K562 (cell line): ENCODE measurements around the gene ROPN1L. TPM values are rescaled to one million over a fixed set of nuclear protein-coding genes. Genes with fewer than 3 reads are reported as not detected.

Experiments
- ATF7 ChIP-seq: fragments of 450-650 bp; IDR thresholded peaks from 2 replicates; pipeline ENCODE4 v1.7.1; 2014; ENCODE audit warnings: mild to moderate bottlenecking, moderate library complexity
- BRF1 ChIP-seq: IDR thresholded peaks from 3 replicates; pipeline ENCODE4 v1.6.1; 2011; ENCODE audit warnings: borderline replicate concordance, mild to moderate bottlenecking; ENCODE audit not compliant: insufficient read length; ENCODE audit errors: extremely low read depth
- FOXK1 ChIP-seq: sonication (generic); formaldehyde crosslinking; IDR thresholded peaks from 2 replicates; pipeline ENCODE4 v1.8.0; 2022; ENCODE audit warnings: missing genetic modification reagents, mild to moderate bottlenecking, borderline replicate concordance
- FOXP1 ChIP-seq: sonication (generic); formaldehyde crosslinking; IDR thresholded peaks from 2 replicates; pipeline ENCODE4 v1.8.0; 2022; ENCODE audit warnings: mild to moderate bottlenecking, missing genetic modification reagents
- GABPB1 ChIP-seq: sonication (generic); formaldehyde crosslinking; IDR thresholded peaks from 2 replicates; pipeline ENCODE4 v1.8.0; 2022; ENCODE audit warnings: mild to moderate bottlenecking, missing genetic modification reagents
- ILK ChIP-seq: fragments of 450-650 bp; IDR thresholded peaks from 2 replicates; pipeline ENCODE4 v1.6.1; 2016; ENCODE audit warnings: missing genetic modification characterization, low read depth, mild to moderate bottlenecking, missing compliant biosample characterization, moderate library complexity, borderline replicate concordance
- NFRKB ChIP-seq: fragments of 450-650 bp; IDR thresholded peaks from 2 replicates; pipeline ENCODE4 v1.6.1; 2016; ENCODE audit warnings: low read depth
- NRF1 ChIP-seq, 2 experiments: fragments of 450-650 bp; IDR thresholded peaks in 1 of 2; conservative IDR thresholded peaks in 1 of 2; 2 replicates each; pipeline ENCODE4 v1.6.1; 2014; ENCODE audit warnings: mild to moderate bottlenecking in 2 of 2
- NUFIP1 ChIP-seq: fragments of 450-650 bp; IDR thresholded peaks from 2 replicates; pipeline ENCODE4 v1.6.1; 2018; ENCODE audit not compliant: partially characterized antibody
- RB1 ChIP-seq: fragments of 450-650 bp; IDR thresholded peaks from 2 replicates; pipeline ENCODE4 v1.6.1; 2017; ENCODE audit warnings: low read depth, mild to moderate bottlenecking
- RUNX1 ChIP-seq: sonication (generic); IDR thresholded peaks from 2 replicates; pipeline ENCODE4 v1.6.1; 2016; ENCODE audit warnings: antibody characterized with exemption, low read depth
- SETDB1 ChIP-seq: IDR thresholded peaks from one replicate; pipeline ENCODE4 v1.6.1; 2012; ENCODE audit warnings: low read length, control low read depth, inconsistent platforms
- SMAD1 ChIP-seq: fragments of 150-350 bp; IDR thresholded peaks from 2 replicates; pipeline ENCODE4 v1.6.1; 2014; ENCODE audit warnings: low read length, low read depth; ENCODE audit not compliant: partially characterized antibody
- SOX6 ChIP-seq: fragments of 450-650 bp; IDR thresholded peaks from 2 replicates; pipeline ENCODE4 v1.6.1; 2014; ENCODE audit warnings: mild to moderate bottlenecking
- TEAD1 ChIP-seq, 2 experiments: fragments of 450-650 bp in 1 of 2; sonication (generic) in 1 of 2; formaldehyde crosslinking; IDR thresholded peaks; 2 replicates each; pipeline versions ENCODE4 v1.4.0 to v1.8.0; 2020 to 2022; ENCODE audit warnings: mild to moderate bottlenecking in 2 of 2, missing genetic modification reagents in 1 of 2
- TEAD4 ChIP-seq, 2 experiments: sonication (generic) in 1 of 2; formaldehyde crosslinking in 1 of 2; IDR thresholded peaks; 2 replicates each; pipeline versions ENCODE4 v1.6.1 to v1.8.0; 2012 to 2022; ENCODE audit warnings: borderline replicate concordance in 1 of 2, inconsistent platforms in 1 of 2, low read length in 1 of 2, mild to moderate bottlenecking in 1 of 2, missing genetic modification reagents in 1 of 2
- THRAP3 ChIP-seq: fragments of 450-650 bp; IDR thresholded peaks from 2 replicates; pipeline ENCODE4 v1.6.1; 2016; ENCODE audit warnings: mild to moderate bottlenecking, inconsistent platforms, borderline replicate concordance
- ZNF197 ChIP-seq: fragments of 200-800 bp; sonication (Bioruptor generic); IDR thresholded peaks from 2 replicates; pipeline ENCODE4 v1.6.1; 2016; ENCODE audit warnings: low read depth, missing genetic modification characterization, missing compliant biosample characterization
- ZNF239 ChIP-seq: fragments of 250-450 bp; sonication (Bioruptor Pico); IDR thresholded peaks from 2 replicates; pipeline ENCODE4 v1.4.0; 2020; ENCODE audit warnings: mild to moderate bottlenecking
- ZNF584 ChIP-seq: fragments of 200-800 bp; sonication (Bioruptor generic); IDR thresholded peaks from 2 replicates; pipeline ENCODE4 v1.6.1; 2016; ENCODE audit warnings: low read depth, mild to moderate bottlenecking, missing genetic modification characterization, missing compliant biosample characterization
- ZNF644 ChIP-seq: fragments of 200-800 bp; sonication (Bioruptor generic); IDR thresholded peaks from 2 replicates; pipeline ENCODE4 v1.6.1; 2016; ENCODE audit warnings: low read depth, missing genetic modification characterization, missing compliant biosample characterization
- ZNF764 ChIP-seq: fragments of 250-450 bp; sonication (Bioruptor Pico); IDR thresholded peaks from 2 replicates; pipeline ENCODE4 v1.4.0; 2020; ENCODE audit warnings: low read depth, mild to moderate bottlenecking, moderate library complexity
- polyA plus RNA-seq, 8 experiments: library from polyadenylated mRNA; depleted of rRNA in 4 of 8; stranded (reverse) in 5 of 8; unstranded in 3 of 8; fragments of >200 nt; fragmentation: Nextera tagmentation in 2 of 8; fragmentation: Illumina TruSeq in 1 of 8; extraction: Ambion mirVana in 2 of 8; extraction: Trizol in 1 of 8; gene quantifications; 2 replicates each; pipeline versions ENCODE4 v1.2.1 to v1.2.3, GENCODE V29; 2011 to 2014; ENCODE audit warnings: inconsistent platforms in 1 of 8, missing spikeins in 1 of 8
- total RNA-seq, 7 experiments: library from RNA; depleted of rRNA in 6 of 7; stranded (reverse); fragments of >200 nt in 6 of 7; fragmentation: Illumina TruSeq in 2 of 7; extraction: Trizol in 2 of 7; gene quantifications; 2 replicates each; pipeline versions ENCODE4 v1.2.1 to v1.2.3, GENCODE V29; 2011 to 2021; ENCODE audit warnings: low replicate concordance in 1 of 7
- TF ChIP-seq, protein P1 (sequence below): fragments of 250-450 bp; sonication (Bioruptor Pico); IDR thresholded peaks from 2 replicates; pipeline ENCODE4 v1.4.0; 2020; ENCODE audit warnings: borderline replicate concordance
- TF ChIP-seq, protein P2 (sequence below): sonication (generic); formaldehyde crosslinking; IDR thresholded peaks from 2 replicates; pipeline ENCODE4 v1.8.0; 2022; ENCODE audit warnings: missing genetic modification reagents, mild to moderate bottlenecking, moderate library complexity, borderline replicate concordance
- TF ChIP-seq, protein P3 (sequence below): fragments of 250-450 bp; sonication (Bioruptor Pico); IDR thresholded peaks from 2 replicates; pipeline ENCODE4 v1.8.0; 2021; ENCODE audit warnings: borderline replicate concordance, mild to moderate bottlenecking, moderate library complexity; ENCODE audit not compliant: poor library complexity, severe bottlenecking
- TF ChIP-seq, protein P4 (sequence below): fragments of 250-450 bp; sonication (Bioruptor Pico); IDR thresholded peaks from 2 replicates; pipeline ENCODE4 v1.6.1; 2021; ENCODE audit warnings: mild to moderate bottlenecking

ROPN1L gene
- total and polyA plus RNA-seq, 9 of the 15 experiments (the other 6 are each of a cell fraction or from before 2014, with no cell fraction given): 0.04 to 0.85 (median 0.24) TPM; not detected in 3

DNA sequence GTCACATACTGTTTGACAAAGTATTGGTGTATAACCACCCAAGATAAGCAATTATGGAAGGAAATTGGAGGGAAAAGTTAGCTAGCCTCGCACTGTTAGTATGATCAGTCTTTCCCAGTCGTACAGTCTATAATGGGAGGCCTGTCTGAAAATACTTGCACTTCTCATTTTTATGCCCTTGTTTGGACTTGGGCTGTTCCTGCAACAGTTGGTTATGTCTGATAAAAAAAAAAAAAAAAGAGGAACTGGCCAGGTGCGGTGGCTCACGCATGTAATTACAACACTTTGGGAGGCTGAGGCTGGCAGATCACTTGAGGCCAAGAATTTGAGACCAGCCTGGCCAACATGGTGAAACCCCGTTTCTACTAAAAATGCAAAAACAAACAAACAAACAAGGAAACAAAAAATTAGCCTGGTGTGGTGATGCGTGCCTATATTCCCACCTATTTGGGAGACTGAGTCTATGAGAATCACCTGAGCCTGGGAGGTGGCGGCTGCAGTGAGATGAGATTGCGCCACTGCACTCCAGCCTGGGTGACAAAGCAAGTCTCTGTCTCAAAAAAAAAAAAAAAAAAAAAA lies 63.9 kb downstream of the ROPN1L start (continued):
- TF ChIP-seq ZNF764 (CRISPR knock-in tag) (no peak), ZNF584 (CRISPR knock-in tag) (peak; percentile 56; the same call in 1 of the 2 replicates), BRF1 (no peak), RB1 (peak; percentile 69; the same call in 1 of the 2 replicates), TEAD4 (IDR thresholded peaks at IDR 0.05; ENCODE audit: low read length) (peak; percentile 90), TEAD4 (CRISPR knock-in tag; IDR thresholded peaks at IDR 0.05; ENCODE audit: borderline replicate concordance) (no peak), ZNF644 (tag) (peak; percentile 80; the same call in 1 of the 2 replicates), TEAD1 (CRISPR knock-in tag; IDR thresholded peaks at IDR 0.05) (0 out of 4 replicates have a peak, but pooled peaks have one; percentile 7 to 43), FOXP1 (0 out of 2 replicates have a peak, but pooled peaks have one; percentile 19), SOX6 (peak; percentile 82), ATF7 (peak; percentile 80), THRAP3 (no peak), NRF1 (conservative IDR thresholded peaks at IDR 0.05 in 1 of 2, IDR thresholded peaks at IDR 0.05 in 1 of 2) (peak; percentile 62 to 73), ILK (tag) (no peak), FOXK1 (CRISPR knock-in tag) (0 out of 2 replicates have a peak, but pooled peaks have one; percentile 10), RUNX1 (no peak), ZNF197 (CRISPR knock-in tag) (peak; percentile 91), GABPB1 (no peak), SETDB1 (no peak), NUFIP1 (no peak), ZNF239 (CRISPR knock-in tag) (no peak), SMAD1 (no peak), NFRKB (no peak)
- TF ChIP-seq, protein P1, sequence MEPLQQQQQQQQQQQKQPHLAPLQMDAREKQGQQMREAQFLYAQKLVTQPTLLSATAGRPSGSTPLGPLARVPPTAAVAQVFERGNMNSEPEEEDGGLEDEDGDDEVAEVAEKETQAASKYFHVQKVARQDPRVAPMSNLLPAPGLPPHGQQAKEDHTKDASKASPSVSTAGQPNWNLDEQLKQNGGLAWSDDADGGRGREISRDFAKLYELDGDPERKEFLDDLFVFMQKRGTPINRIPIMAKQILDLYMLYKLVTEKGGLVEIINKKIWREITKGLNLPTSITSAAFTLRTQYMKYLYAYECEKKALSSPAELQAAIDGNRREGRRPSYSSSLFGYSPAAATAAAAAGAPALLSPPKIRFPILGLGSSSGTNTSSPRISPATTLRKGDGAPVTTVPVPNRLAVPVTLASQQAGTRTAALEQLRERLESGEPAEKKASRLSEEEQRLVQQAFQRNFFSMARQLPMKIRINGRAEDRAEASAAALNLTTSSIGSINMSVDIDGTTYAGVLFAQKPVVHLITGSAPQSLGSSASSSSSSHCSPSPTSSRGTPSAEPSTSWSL (CRISPR knock-in tag): no peak
- TF ChIP-seq, protein P2, sequence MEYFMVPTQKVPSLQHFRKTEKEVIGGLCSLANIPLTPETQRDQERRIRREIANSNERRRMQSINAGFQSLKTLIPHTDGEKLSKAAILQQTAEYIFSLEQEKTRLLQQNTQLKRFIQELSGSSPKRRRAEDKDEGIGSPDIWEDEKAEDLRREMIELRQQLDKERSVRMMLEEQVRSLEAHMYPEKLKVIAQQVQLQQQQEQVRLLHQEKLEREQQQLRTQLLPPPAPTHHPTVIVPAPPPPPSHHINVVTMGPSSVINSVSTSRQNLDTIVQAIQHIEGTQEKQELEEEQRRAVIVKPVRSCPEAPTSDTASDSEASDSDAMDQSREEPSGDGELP (CRISPR knock-in tag): peak; percentile 68
- TF ChIP-seq, protein P3, sequence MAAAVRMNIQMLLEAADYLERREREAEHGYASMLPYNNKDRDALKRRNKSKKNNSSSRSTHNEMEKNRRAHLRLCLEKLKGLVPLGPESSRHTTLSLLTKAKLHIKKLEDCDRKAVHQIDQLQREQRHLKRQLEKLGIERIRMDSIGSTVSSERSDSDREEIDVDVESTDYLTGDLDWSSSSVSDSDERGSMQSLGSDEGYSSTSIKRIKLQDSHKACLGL (CRISPR knock-in tag): no peak
- TF ChIP-seq, protein P4, sequence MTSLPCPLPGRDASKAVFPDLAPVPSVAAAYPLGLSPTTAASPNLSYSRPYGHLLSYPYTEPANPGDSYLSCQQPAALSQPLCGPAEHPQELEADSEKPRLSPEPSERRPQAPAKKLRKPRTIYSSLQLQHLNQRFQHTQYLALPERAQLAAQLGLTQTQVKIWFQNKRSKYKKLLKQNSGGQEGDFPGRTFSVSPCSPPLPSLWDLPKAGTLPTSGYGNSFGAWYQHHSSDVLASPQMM (CRISPR knock-in tag): no peak
